Measurements from ENCODE around the gene CCDC148.

Gene CCDC148

GRCh38 chr2:158154596-158154995, 302.0 kb downstream of the CCDC148 start:
- no peak for DNase-seq (ENCODE audit: low read depth)

GRCh38 chr2:158153270-158154015, 303.1 kb downstream of the CCDC148 start:
- DNase-seq (ENCODE audit: low read depth): no peak

- DNase-seq (ENCODE audit: low read depth): no peak
These were observed 311.5 kb downstream of the CCDC148 start for GRCh38 chr2:158144914-158145625.

GRCh38 chr2:158143703-158144360, 312.7 kb downstream of the CCDC148 start:
- no peak for DNase-seq (ENCODE audit: low read depth)

GRCh38 chr2:158142568-158143332, 313.8 kb downstream of the CCDC148 start:
- DNase-seq (ENCODE audit: low read depth): no peak

GRCh38 chr2:158142165-158142564, 314.4 kb downstream of the CCDC148 start:
- DNase-seq (ENCODE audit: low read depth): no peak

- no peak for DNase-seq (ENCODE audit: low read depth)
These were observed 316.4 kb downstream of the CCDC148 start for GRCh38 chr2:158140201-158140600.

- DNase-seq (ENCODE audit: low read depth): no peak
These were observed 318.3 kb downstream of the CCDC148 start for GRCh38 chr2:158138255-158138654.

- DNase-seq (ENCODE audit: low read depth): no peak
These were observed 321.5 kb downstream of the CCDC148 start for GRCh38 chr2:158135096-158135495.

GRCh38 chr2:158134655-158135054, 321.9 kb downstream of the CCDC148 start:
- no peak for DNase-seq (ENCODE audit: low read depth)

- DNase-seq (ENCODE audit: low read depth): no peak
These were observed 322.5 kb downstream of the CCDC148 start for GRCh38 chr2:158134055-158134454.

GRCh38 chr2:158131919-158132566, 324.5 kb downstream of the CCDC148 start:
- no peak for DNase-seq (ENCODE audit: low read depth)

GRCh38 chr2:158131483-158131912, 325.1 kb downstream of the CCDC148 start:
- DNase-seq (ENCODE audit: low read depth): no peak

- no peak for DNase-seq (ENCODE audit: low read depth)
These were observed 325.6 kb downstream of the CCDC148 start for GRCh38 chr2:158130832-158131473.

- no peak for DNase-seq (ENCODE audit: low read depth)
These were observed 327.5 kb downstream of the CCDC148 start for GRCh38 chr2:158129037-158129436.

- no peak for DNase-seq (ENCODE audit: low read depth)
These were observed 328.2 kb downstream of the CCDC148 start for GRCh38 chr2:158128168-158128973.

- no peak for DNase-seq (ENCODE audit: low read depth)
These were observed 329.2 kb downstream of the CCDC148 start for GRCh38 chr2:158127380-158127804.

GRCh38 chr2:158125756-158126498, 330.6 kb downstream of the CCDC148 start:
- no peak for DNase-seq (ENCODE audit: low read depth)

- no peak for DNase-seq (ENCODE audit: low read depth)
These were observed 331.7 kb downstream of the CCDC148 start for GRCh38 chr2:158124896-158125295.

Data from stimulated activated CD8-positive, alpha-beta memory T cell treated with anti-CD3 and anti-CD28 coated beads, Interleukin-12 subunit alpha, Interleukin-12 subunit beta, amount 100 ng/mL, for 4 hours (primary cell).